ENCODE data around the gene YIPF3. TPM values are rescaled to one million over a fixed set of nuclear protein-coding genes. Genes with fewer than 3 reads are reported as not detected.

YIPF3 gene
- total RNA-seq, 3 donors from 2014 or later (not counting 1 experiment from before 2014, with no cell fraction given) = 59.3 to 78.4 (median 70.0) TPM

DNA sequence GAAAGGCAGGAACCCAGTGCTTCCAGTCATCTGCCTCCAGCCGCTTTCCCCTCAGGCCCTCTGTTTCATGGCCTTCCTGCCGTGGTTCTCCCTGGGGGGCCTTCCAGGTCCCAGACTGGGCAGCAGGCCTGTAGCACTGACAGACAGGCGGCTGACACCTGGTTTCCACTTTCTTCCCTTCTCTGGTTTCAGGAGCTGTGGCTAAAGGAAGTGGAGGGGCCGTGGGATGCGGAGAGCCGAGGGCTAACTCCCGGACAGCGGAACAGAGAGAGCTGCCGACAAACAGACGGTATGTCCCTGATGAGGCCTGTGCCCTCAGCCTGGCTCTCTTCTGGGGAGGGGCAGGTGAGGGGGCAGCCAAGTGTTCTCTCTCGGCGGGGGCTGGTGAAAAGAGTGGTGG, 19.0 kb downstream of the YIPF3 start:
- no peak overlapping the region for H3K4me3 ChIP-seq (ENCODE audit: low read length)
- Mint-ChIP-seq H3K4me3 (no peak overlapping the region), H3K4me1 (peaks cover 20% of the 10 kb centered on the region in 2 donors), H3K27ac (no peak overlapping the region), H3K9me3 (no peaks in the 10 kb centered on the region), H3K27me3 (ENCODE audit: low read depth in 2 of 2) (no peaks in the 10 kb centered on the region), H3K36me3 (no peaks in the 10 kb centered on the region)
- 99% methylated on average over 12 of the region's 12 CpGs for WGBS (ENCODE audit: insufficient coverage)
- ATAC-seq = no peak
- no peaks in the 10 kb centered on the region for H3K9me3 ChIP-seq (ENCODE audit: control insufficient read depth, insufficient read depth, low read length)
- no peak for DNase-seq
- TF ChIP-seq CTCF (IDR thresholded peaks at IDR 0.05) = no peak
- peaks cover 19% of the 10 kb centered on the region for H3K4me1 ChIP-seq (ENCODE audit: control insufficient read depth, insufficient read depth, low read length)
- H3K27me3 ChIP-seq (ENCODE audit: control insufficient read depth, insufficient read depth, low read length) = no peaks in the 10 kb centered on the region
- intact Hi-C loops (cut with micrococcal nuclease) = no loop called here
- peaks cover 39% of the 10 kb centered on the region for H3K36me3 ChIP-seq (ENCODE audit: control insufficient read depth, insufficient read depth, low read length)
- no peak overlapping the region for H3K27ac ChIP-seq (ENCODE audit: low read length)

DNA sequence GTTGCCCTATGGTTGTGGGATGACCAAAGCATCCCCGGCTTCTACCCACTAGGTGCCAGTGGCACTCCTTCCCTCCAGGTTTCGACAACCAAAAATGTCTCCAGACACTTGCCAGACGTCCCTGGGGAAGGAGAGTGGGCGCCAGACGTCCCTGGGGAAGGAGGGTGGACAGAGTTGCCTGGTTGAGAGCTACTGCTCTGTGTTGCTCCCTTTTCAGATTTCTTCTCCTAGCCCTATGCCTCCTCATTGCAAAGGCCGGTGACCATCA, 19.7 kb downstream of the YIPF3 start:
- intact Hi-C loops (cut with micrococcal nuclease) = no loop called here
- Mint-ChIP-seq H3K27me3 (ENCODE audit: low read depth in 2 of 2) (no peaks in the 10 kb centered on the region), H3K4me1 (peaks cover 20% of the 10 kb centered on the region in 2 donors), H3K9me3 (no peaks in the 10 kb centered on the region), H3K4me3 (no peak overlapping the region), H3K36me3 (no peaks in the 10 kb centered on the region), H3K27ac (no peak overlapping the region)
- H3K36me3 ChIP-seq (ENCODE audit: control insufficient read depth, insufficient read depth, low read length) = peaks cover 34% of the 10 kb centered on the region
- no peak overlapping the region for H3K27ac ChIP-seq (ENCODE audit: low read length)
- ATAC-seq = no peak
- no peaks in the 10 kb centered on the region for H3K9me3 ChIP-seq (ENCODE audit: control insufficient read depth, insufficient read depth, low read length)
- H3K4me3 ChIP-seq (ENCODE audit: low read length) = no peak overlapping the region
- TF ChIP-seq CTCF (IDR thresholded peaks at IDR 0.05) = no peak
- no peaks in the 10 kb centered on the region for H3K27me3 ChIP-seq (ENCODE audit: control insufficient read depth, insufficient read depth, low read length)
- no peak for DNase-seq
- peaks cover 19% of the 10 kb centered on the region for H3K4me1 ChIP-seq (ENCODE audit: control insufficient read depth, insufficient read depth, low read length)
- WGBS (ENCODE audit: insufficient coverage) = 98% methylated on average over 2 of the region's 6 CpGs

DNA sequence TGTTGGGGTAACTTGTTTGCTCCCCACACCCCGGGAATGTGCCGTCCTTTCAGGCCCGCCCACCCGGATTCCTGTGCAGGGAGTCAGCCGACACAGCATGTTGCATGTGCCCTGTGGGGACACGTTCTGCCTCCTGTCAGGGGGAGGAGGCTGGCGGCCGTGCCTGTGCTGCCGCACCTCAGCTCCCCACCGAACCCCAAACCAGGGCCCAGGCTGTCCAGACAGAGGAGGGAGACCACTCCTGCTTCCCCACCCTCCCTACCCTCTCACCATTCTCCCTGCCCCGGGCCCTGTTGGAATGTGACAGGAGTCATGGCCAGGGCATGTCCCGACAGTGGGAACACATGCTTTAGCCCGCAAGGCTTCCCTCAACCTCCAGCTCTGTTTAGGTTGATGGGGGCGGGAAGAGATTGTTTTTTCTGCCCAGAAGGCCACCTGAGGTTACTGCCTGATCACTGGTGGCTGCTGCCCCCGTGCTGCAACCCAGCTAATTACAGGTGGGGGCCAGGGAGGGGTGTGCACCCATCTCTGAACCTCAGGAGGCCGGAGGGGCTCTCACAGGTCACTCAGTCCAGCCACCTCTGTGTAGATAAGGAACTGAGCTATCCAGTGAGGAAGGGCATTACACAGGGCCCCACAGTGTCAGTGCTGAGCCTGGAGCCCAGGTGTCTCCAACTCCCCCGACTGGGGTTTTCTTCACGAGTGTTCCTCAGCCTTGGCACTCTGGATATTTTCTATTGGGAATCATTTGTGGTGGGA, 20.2 kb downstream of the YIPF3 start:
- Histone ChIP-seq H3K9me3 (ENCODE audit: control insufficient read depth, insufficient read depth, low read length) (no peaks in the 10 kb centered on the region), H3K27me3 (ENCODE audit: control insufficient read depth, insufficient read depth, low read length) (no peaks in the 10 kb centered on the region), H3K36me3 (ENCODE audit: control insufficient read depth, insufficient read depth, low read length) (peaks cover 30% of the 10 kb centered on the region), H3K27ac (ENCODE audit: low read length) (no peak overlapping the region), H3K4me3 (ENCODE audit: low read length) (no peak overlapping the region), H3K4me1 (ENCODE audit: control insufficient read depth, insufficient read depth, low read length) (peaks cover 19% of the 10 kb centered on the region)
- H3K4me3 Mint-ChIP-seq = no peak overlapping the region
- DNase-seq (peak in 1 of 2 donors; percentile 45), ATAC-seq (peak in 2 of 3 donors; percentile 51 to 53)
- intact Hi-C loops (cut with micrococcal nuclease) = no loop called here
- TF ChIP-seq CTCF (IDR thresholded peaks at IDR 0.05) = no peak
- H3K27me3 Mint-ChIP-seq (ENCODE audit: low read depth in 2 of 2) = no peaks in the 10 kb centered on the region
- 94% methylated on average over 18 of the region's 18 CpGs for WGBS (ENCODE audit: insufficient coverage)
- H3K9me3 Mint-ChIP-seq = no peaks in the 10 kb centered on the region
- H3K36me3 Mint-ChIP-seq = no peaks in the 10 kb centered on the region
- no peak overlapping the region for H3K27ac Mint-ChIP-seq
- H3K4me1 Mint-ChIP-seq = peaks cover 20% of the 10 kb centered on the region in 2 donors
